AG09319 (cell line): ENCODE data around the gene PUM1.
"Not testable (repeated sequence)": the region's sequence is repeated elsewhere in the genome, so short reads cannot be mapped to it uniquely, and the experiment has no call there.

ENCODE experiments used
- DNase-seq: peaks from one replicate; pipeline ENCODE4 v3.0.0-alpha.2; 2010; ENCODE audit warnings: low read depth; ENCODE audit errors: extremely low read depth
- TF ChIP-seq, protein P1 (sequence below): IDR thresholded peaks from 2 replicates; pipeline ENCODE4 v1.5.1; 2011; ENCODE audit warnings: low read depth, mild to moderate bottlenecking, inconsistent platforms, low read length, moderate library complexity

PUM1 gene

DNA sequence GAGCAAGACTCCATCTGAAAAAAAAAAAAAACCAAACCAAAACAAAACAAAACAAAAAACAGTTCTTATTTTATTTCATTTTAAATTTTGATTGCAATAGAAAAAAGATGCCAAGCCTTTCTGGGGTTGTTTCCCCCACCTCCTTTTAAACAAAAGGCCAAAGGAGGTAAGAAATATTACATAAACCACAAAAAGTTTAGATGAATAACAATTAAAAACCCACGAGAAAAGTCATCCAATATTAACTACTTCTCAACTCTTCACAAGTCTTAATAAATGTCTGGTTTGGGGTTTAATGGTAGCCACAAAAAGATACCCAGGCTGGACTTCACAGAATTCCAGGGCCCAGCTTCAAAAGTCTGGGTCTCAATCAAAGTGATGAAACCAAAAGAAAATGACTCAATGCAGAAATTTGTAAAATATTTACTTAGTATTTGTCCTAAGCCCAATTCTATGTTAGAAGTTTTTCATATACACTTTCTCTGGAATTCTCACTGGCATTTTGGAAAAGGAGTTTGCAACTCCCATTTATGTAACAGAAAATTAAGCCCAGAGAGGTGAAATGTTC lies 110.0 kb downstream of the PUM1 start:
- DNase-seq = no peak
- TF ChIP-seq, protein P1, sequence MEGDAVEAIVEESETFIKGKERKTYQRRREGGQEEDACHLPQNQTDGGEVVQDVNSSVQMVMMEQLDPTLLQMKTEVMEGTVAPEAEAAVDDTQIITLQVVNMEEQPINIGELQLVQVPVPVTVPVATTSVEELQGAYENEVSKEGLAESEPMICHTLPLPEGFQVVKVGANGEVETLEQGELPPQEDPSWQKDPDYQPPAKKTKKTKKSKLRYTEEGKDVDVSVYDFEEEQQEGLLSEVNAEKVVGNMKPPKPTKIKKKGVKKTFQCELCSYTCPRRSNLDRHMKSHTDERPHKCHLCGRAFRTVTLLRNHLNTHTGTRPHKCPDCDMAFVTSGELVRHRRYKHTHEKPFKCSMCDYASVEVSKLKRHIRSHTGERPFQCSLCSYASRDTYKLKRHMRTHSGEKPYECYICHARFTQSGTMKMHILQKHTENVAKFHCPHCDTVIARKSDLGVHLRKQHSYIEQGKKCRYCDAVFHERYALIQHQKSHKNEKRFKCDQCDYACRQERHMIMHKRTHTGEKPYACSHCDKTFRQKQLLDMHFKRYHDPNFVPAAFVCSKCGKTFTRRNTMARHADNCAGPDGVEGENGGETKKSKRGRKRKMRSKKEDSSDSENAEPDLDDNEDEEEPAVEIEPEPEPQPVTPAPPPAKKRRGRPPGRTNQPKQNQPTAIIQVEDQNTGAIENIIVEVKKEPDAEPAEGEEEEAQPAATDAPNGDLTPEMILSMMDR = no peak

DNA sequence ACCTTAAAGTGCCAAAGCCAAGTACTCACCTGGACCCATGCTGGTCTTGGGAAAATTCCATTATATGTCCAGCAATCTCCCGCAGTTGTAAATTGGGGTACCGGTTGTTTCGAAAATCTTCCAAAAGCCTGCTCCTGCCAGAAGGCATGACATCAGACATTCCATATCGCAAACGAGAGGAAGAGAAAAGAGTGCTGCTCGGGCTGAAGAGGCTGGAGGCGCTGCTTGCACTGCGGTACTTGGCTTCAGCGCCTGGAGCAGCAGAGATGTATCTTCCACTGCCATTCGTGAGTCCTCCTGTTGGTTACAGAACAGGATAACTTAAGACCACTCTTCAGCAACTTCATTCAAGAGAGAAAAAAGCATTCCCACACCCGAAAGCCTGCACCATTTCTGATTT lies 111.8 kb downstream of the PUM1 start:
- TF ChIP-seq, protein P1 = no peak
- no peak for DNase-seq

DNA sequence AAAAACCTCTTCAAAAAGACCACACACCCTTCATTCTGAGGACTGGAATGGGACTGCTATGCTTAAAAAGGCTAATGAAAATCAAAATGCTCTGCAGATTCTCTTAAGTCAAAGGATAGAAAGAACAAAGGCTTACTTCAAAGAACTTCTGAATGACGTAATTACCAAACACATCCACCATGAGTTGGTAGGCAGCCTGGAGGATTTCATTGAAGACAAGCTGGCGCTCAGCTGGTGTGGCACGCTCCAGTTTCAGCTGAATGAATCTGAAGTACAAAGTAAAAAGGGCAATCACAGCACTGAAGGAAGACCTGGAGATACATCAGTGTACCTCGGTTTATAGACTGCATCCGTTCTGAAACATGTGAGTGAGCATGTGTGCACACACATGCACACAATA lies 113.4 kb downstream of the PUM1 start:
- TF ChIP-seq, protein P1 = no peak
- DNase-seq = no peak

DNA sequence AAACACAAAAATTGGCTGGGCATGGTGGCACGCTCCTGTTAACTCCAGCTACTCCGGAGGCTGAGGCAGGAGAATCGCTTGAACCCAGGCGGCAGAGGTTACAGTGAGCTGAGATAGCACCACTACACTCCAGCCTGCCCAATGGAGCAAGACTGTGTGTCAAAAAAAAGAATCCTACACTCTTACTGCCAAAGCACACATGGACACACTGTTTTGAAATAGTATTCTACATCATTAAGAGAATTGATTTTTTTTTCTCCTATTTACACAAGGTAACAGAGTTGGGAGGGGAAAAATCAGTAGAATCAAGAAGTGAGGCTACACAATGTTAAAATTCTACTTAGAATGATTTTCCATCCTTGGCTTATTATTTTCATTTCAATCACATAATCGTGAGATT lies 114.8 kb downstream of the PUM1 start:
- TF ChIP-seq, protein P1 = no peak

DNA sequence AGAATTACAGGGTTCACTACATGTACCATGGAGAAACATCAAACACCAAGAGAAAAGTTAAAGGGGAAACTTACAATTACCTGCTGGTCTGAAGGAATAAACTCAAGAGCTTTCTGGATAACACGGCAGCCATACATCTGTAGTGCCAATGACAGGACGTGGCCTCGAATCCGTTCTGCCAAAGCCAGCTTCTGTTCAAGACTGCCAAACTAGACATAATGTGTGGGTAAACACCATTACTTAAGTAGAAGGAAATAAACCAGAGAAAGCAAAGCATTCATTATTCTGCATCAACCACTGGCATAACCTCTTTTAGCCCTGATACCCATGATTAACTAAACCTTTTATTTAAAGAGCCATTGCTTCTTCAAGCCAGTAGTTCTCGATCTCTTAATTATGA lies 115.5 kb downstream of the PUM1 start:
- TF ChIP-seq, protein P1 = no peak
- DNase-seq = no peak

More for the DNA sequence above, 114.8 kb downstream of the PUM1 start:
- DNase-seq = no peak

DNA sequence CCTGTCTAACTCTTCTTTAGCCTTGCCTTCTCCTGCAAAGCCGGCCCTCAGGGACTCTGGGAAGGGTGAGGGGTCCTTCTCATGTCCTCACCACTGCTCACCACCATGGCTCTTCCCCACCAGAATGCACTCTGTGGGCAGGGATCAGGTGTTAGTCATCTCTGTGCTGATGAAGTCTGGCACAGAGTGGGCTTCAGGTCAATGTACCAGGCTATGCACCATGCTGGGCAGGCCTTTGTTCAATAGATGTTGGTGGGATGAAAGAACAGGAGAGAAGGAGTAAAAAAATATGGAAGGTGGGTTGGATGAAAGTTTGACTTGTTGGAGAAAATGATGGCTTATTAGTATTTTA lies 116.1 kb downstream of the PUM1 start:
- DNase-seq = not testable (repeated sequence)

DNA sequence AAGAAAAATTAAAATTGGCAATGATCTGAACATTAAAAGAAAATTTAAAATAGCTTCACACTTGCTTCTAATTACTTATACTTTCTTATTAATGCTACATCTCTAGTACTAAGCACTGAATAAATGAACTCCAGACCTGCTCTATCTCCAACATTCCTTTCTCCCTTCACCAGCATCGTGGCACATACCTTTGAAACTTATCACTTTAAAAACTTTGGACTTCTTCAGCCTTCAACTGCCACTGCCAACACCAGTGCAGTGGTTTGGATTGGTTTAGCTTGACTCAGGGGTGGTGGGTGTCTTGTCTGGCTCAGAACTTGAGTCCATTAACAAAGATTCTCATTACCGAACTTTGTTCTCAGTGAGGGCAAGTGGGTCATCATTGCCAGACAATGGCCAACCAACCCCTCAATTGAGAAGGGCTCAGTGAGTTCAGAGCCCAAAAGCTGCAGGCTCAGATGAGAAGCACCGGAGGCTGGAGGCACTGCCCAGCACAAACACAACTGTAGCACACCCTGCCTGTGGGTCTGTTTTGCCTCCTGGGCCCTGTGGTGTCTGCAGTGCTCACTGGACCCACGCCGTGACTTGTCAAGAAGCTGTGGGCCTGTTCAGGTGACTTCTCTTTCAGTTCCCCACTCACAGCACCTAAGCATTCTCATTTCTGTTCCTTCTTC lies 116.6 kb downstream of the PUM1 start:
- DNase-seq = not testable (repeated sequence)

DNA sequence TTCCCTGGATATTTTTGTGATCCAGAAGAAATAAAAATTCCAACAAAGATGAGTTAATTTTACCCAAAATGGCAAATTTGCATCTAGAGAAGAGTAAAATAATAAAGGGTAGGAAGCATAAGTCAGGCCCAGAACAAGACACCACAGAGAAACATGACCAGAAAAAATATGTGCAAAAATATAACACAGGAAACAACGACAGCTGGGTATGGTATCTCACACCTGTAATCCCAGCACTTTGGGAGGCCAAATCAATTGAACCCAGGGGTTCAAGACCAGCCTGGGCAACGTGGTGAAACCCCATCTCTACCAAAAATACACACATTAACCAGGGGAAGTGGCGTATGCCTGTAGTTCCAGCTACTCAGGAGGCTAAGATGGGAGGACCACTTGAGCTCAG lies 117.2 kb downstream of the PUM1 start:
- no peak for DNase-seq
- TF ChIP-seq, protein P1 = no peak
